NCI-H2029 treated with DMSO at 0.1 percent for 48 hours (cell line): ENCODE results near the gene TANC2.

ENCODE experiments used
- DNase-seq: peaks from one replicate; lab custom pipeline; 2025; lab: John Stamatoyannopoulos, UW

Gene TANC2

GRCh38 chr17:63001689-63002394 is 35.8 kb downstream of the TANC2 start:
- no peak for DNase-seq

GRCh38 chr17:63002625-63003024 is 36.6 kb downstream of the TANC2 start:
- DNase-seq, result no peak

GRCh38 chr17:63015824-63016223 is 49.8 kb downstream of the TANC2 start:
- no peak for DNase-seq
